GM21619 (cell line): ENCODE results near the gene ACBD4.

Source experiments
- ATAC-seq: cut with Tn5 transposase; IDR thresholded peaks from one replicate; pipeline ENCODE4 v1.9.1; 2021; ENCODE audit not compliant: unreplicated experiment

ACBD4 gene

GRCh38 chr17:45132572-45133463 is 2.7 kb upstream of the ACBD4 start:
- no peak for ATAC-seq

GRCh38 chr17:45135978-45136791 is 698 bp downstream of the ACBD4 start:
- ATAC-seq: no peak

GRCh38 chr17:45136846-45137560 is 1.5 kb downstream of the ACBD4 start:
- ATAC-seq: no peak

- ATAC-seq: no peak
Measured at GRCh38 chr17:45137561-45138305, 2.2 kb downstream of the ACBD4 start.

GRCh38 chr17:45138911-45139532 is 3.5 kb downstream of the ACBD4 start:
- no peak for ATAC-seq

- no peak for ATAC-seq
Measured at GRCh38 chr17:45139533-45139920, 4.0 kb downstream of the ACBD4 start.

GRCh38 chr17:45143094-45143670 is 7.7 kb downstream of the ACBD4 start:
- no peak for ATAC-seq

- no peak for ATAC-seq
Measured at GRCh38 chr17:45143767-45144198, 8.3 kb downstream of the ACBD4 start.

GRCh38 chr17:45144199-45145034 is 8.9 kb downstream of the ACBD4 start:
- no peak for ATAC-seq

- ATAC-seq: no peak
Measured at GRCh38 chr17:45145035-45145389, 9.5 kb downstream of the ACBD4 start.

GRCh38 chr17:45146166-45146565 is 10.7 kb downstream of the ACBD4 start:
- no peak for ATAC-seq

- ATAC-seq: no peak
Measured at GRCh38 chr17:45146592-45146889, 11.1 kb downstream of the ACBD4 start.

GRCh38 chr17:45146890-45147580 is 11.5 kb downstream of the ACBD4 start:
- ATAC-seq: no peak

- ATAC-seq: no peak
Measured at GRCh38 chr17:45147581-45148182, 12.2 kb downstream of the ACBD4 start.

- ATAC-seq: peak; percentile 45
Measured at GRCh38 chr17:45148183-45149036, 12.9 kb downstream of the ACBD4 start, which contains the start of gene HEXIM1. Gene HEXIM1, plus strand, starts transcription at chr17:45148475. Its CDS starts 716 bp downstream, at chr17:45149191.

GRCh38 chr17:45149037-45149668 is 13.7 kb downstream of the ACBD4 start:
- no peak for ATAC-seq
